Tibial artery (tissue), 4 donors: ENCODE data around the gene DAB2.

ENCODE experiments used
- DNase-seq, 2 donors: peaks; one replicate each; pipeline ENCODE4 v3.0.0-alpha.2; 2019
- H3K27ac ChIP-seq, 2 donors: fragments of 200-600 bp; sonication (generic) in 1 of 2; 1 replicate in 1 of 2; 2 replicates in 1 of 2; pipeline ENCODE4 v1.5.1; 2018 to 2019; ENCODE audit warnings: mild to moderate bottlenecking in 1 of 2
- H3K27me3 ChIP-seq, 2 donors: fragments of 200-600 bp; sonication (generic) in 1 of 2; one replicate each; pipeline versions ENCODE4 v1.5.1 to v1.6.0; 2016 to 2019
- H3K36me3 ChIP-seq, 3 donors: fragments of 200-600 bp; sonication (generic) in 2 of 3; one replicate each; pipeline ENCODE4 v1.5.1; 2016 to 2019; ENCODE audit warnings: mild to moderate bottlenecking in 2 of 3
- H3K4me1 ChIP-seq, 4 donors: fragments of 200-600 bp; sonication (generic) in 2 of 4; 1 replicate in 3 of 4; 2 replicates in 1 of 4; pipeline ENCODE4 v1.5.1; 2016 to 2019
- H3K4me3 ChIP-seq, 2 donors: fragments of 200-600 bp; sonication (generic) in 1 of 2; 1 replicate in 1 of 2; 2 replicates in 1 of 2; pipeline ENCODE4 v1.5.1; 2018 to 2019; ENCODE audit warnings: mild to moderate bottlenecking in 2 of 2
- H3K9me3 ChIP-seq, 3 donors: fragments of 200-600 bp; sonication (generic) in 1 of 3; one replicate each; pipeline ENCODE4 v1.5.1; 2016 to 2019
- CTCF ChIP-seq, 2 experiments: fragments of 200-600 bp in 1 of 2; fragments of 450-650 bp in 1 of 2; IDR thresholded peaks; one replicate each; pipeline ENCODE4 v1.5.1; 2017 to 2019; ENCODE audit warnings: antibody characterized with exemption in 2 of 2, mild to moderate bottlenecking in 1 of 2, moderate library complexity in 1 of 2
- intact Hi-C: fragments of 100-400 bp; cut with DNase I; formaldehyde crosslinking; loops from one replicate; pipeline ENCODE4 v1.15.0; 2023; ENCODE audit warnings: low total_unique reads

Gene DAB2

DNA sequence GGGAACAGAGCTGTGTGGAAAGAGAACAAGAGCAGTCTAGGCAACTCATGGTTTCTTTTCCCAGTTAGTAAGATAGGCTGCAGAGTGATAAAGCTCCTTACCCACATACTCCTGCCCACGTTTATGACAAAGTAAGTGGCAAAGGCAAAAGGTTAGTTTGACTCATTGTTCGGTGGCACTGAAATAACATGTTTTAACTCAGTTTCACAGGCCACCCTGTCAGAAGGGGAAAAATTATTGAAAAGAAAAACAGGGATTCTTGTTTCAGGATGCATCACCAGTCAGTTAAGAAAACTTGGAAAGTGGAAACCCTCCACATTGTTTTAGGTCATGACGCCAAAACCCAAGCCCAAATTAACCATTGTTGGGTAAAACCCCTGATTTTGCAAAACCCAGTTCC, 22.3 kb upstream of the DAB2 start:
- DNase-seq: no peak
- Histone ChIP-seq H3K36me3 (no peaks in the 10 kb centered on the region), H3K9me3 (no peaks in the 10 kb centered on the region), H3K4me1 (no peaks in the 10 kb centered on the region), H3K27ac (no peak overlapping the region), H3K4me3 (no peak overlapping the region), H3K27me3 (no peaks in the 10 kb centered on the region)
- no peak for TF ChIP-seq CTCF (IDR thresholded peaks at IDR 0.05)
- intact Hi-C loops: no loop called here

GRCh38 chr5:39446231-39446630, 21.5 kb upstream of the DAB2 start:
- Histone ChIP-seq H3K9me3 (no peaks in the 10 kb centered on the region), H3K36me3 (no peaks in the 10 kb centered on the region), H3K27ac (no peak overlapping the region), H3K27me3 (no peaks in the 10 kb centered on the region), H3K4me3 (no peak overlapping the region), H3K4me1 (peaks cover 0 to 2% (median 0%) of the 10 kb centered on the region in 4 donors)
- TF ChIP-seq CTCF (IDR thresholded peaks at IDR 0.05): no peak
- intact Hi-C loops: no loop called here
- no peak for DNase-seq

GRCh38 chr5:39443911-39444310, 19.1 kb upstream of the DAB2 start:
- no peak for TF ChIP-seq CTCF (IDR thresholded peaks at IDR 0.05)
- DNase-seq: no peak
- Histone ChIP-seq H3K27me3 (no peaks in the 10 kb centered on the region), H3K36me3 (no peaks in the 10 kb centered on the region), H3K4me3 (no peak overlapping the region), H3K9me3 (no peaks in the 10 kb centered on the region), H3K27ac (no peak overlapping the region), H3K4me1 (peaks cover 0 to 11% (median 0%) of the 10 kb centered on the region in 4 donors)
- intact Hi-C loops: no loop called here

DNA sequence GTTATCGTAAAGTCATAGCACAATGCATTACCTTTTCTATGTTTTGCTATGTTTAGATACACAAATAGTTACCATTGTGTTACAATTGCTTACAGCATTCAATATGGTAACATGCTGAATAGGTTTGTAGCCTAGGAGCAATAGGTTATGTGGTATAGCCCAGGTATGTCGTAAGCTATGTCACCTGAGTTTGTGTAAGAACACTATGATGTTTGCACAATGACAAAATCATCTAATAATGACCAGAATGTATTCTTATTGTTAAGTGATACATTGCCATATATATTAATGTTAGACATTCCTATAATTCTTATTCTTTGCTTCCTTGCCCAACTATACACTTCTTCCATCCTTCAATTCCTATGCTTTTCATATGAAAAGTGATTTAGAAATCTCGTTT, 18.2 kb upstream of the DAB2 start:
- TF ChIP-seq CTCF (IDR thresholded peaks at IDR 0.05): no peak
- DNase-seq: no peak
- intact Hi-C loops: no loop called here

DNA sequence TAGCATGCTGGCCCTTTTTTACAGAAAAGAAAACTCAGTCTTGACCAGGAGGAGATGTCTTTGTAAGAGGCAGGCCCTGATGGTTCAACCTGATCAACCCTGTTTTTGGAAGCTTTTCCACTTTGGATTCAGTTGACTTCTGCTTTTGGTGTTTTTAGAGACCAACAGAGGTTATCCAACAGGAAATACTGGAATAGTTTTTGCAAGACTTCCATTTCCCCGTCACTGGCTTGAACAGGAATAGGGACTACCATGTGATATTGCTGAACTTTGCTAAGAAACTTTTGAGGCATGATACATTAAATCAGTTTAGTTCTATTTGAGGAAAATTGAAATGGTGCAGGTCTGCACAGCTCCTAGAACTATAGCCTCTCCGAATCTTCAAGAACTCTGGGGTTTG, 17.1 kb upstream of the DAB2 start:
- Histone ChIP-seq H3K4me3 (no peak overlapping the region), H3K27ac (no peak overlapping the region), H3K27me3 (no peaks in the 10 kb centered on the region), H3K36me3 (no peaks in the 10 kb centered on the region), H3K9me3 (no peaks in the 10 kb centered on the region), H3K4me1 (peaks cover 0 to 11% (median 0%) of the 10 kb centered on the region in 4 donors)
- intact Hi-C loops: no loop called here
- no peak for DNase-seq
- no peak for TF ChIP-seq CTCF (IDR thresholded peaks at IDR 0.05)

More for the DNA sequence above, 18.2 kb upstream of the DAB2 start:
- H3K36me3 ChIP-seq: no peaks in the 10 kb centered on the region
- H3K27ac ChIP-seq: no peak overlapping the region
- peaks cover 0 to 11% (median 0%) of the 10 kb centered on the region in 4 donors for H3K4me1 ChIP-seq
- no peak overlapping the region for H3K4me3 ChIP-seq
- H3K27me3 ChIP-seq: no peaks in the 10 kb centered on the region
- H3K9me3 ChIP-seq: no peaks in the 10 kb centered on the region
